ENCODE data around the gene TTC16. TPM values are rescaled to one million over a fixed set of nuclear protein-coding genes. Genes with fewer than 3 reads are reported as not detected.

TTC16 gene
- polyA plus RNA-seq, 1 donor from 2014 or later: 0.11 TPM

- H3K9me3 ChIP-seq (ENCODE audit: low read length): no peaks in the 10 kb centered on the region
- no peak overlapping the region for H3K27ac ChIP-seq (ENCODE audit: low read length)
- no peaks in the 10 kb centered on the region for H3K9me2 ChIP-seq (ENCODE audit: insufficient read depth, low read length)
- no peak for TF ChIP-seq TAF1 (IDR thresholded peaks at IDR 0.05; ENCODE audit: low read depth)
- TF ChIP-seq EP300 (conservative IDR thresholded peaks at IDR 0.05; ENCODE audit: poor library complexity, severe bottlenecking): no peak
- TF ChIP-seq RAD21 (conservative IDR thresholded peaks at IDR 0.05): no peak
- TF ChIP-seq EZH2 (IDR thresholded peaks at IDR 0.05; ENCODE audit: borderline replicate concordance, insufficient read depth, low read length, poor library complexity, severe bottlenecking): no peak
- no peak for TF ChIP-seq MXI1 (conservative IDR thresholded peaks at IDR 0.05; ENCODE audit: poor library complexity, severe bottlenecking)
- no peak for TF ChIP-seq CTCF (IDR thresholded peaks at IDR 0.05; ENCODE audit: poor library complexity, severe bottlenecking)
- TF ChIP-seq POLR2AphosphoS5 (IDR thresholded peaks at IDR 0.05): no peak
- no peak for TF ChIP-seq SMC3 (conservative IDR thresholded peaks at IDR 0.05; ENCODE audit: poor library complexity)
- no peak for TF ChIP-seq REST (IDR thresholded peaks at IDR 0.05; ENCODE audit: borderline replicate concordance)
- no peaks in the 10 kb centered on the region for H3K36me3 ChIP-seq (ENCODE audit: insufficient read depth, low read length)
- no peaks in the 10 kb centered on the region for H3F3A ChIP-seq (ENCODE audit: insufficient read depth, low read length, poor library complexity, severe bottlenecking)
- H3K27me3 ChIP-seq (ENCODE audit: insufficient read depth, low read depth, low read length): no peaks in the 10 kb centered on the region
- no peak overlapping the region for H3K9ac ChIP-seq (ENCODE audit: low read length)
- H2AFZ ChIP-seq (ENCODE audit: low read depth, low read length): no peak overlapping the region
- no peaks in the 10 kb centered on the region for H3K79me2 ChIP-seq (replicated peaks; ENCODE audit: insufficient read depth, low read length)
- no peak overlapping the region for H3K4me2 ChIP-seq (ENCODE audit: low read length)
- H4K20me1 ChIP-seq (ENCODE audit: insufficient read depth): no peaks in the 10 kb centered on the region
- no peak overlapping the region for H3K4me3 ChIP-seq (ENCODE audit: low read length)
Observed at GRCh38 chr9:127717766-127718165, 1.9 kb downstream of the TTC16 start.

GRCh38 chr9:127720031-127720864, 4.4 kb downstream of the TTC16 start:
- TF ChIP-seq CTCF (IDR thresholded peaks at IDR 0.05; ENCODE audit: poor library complexity, severe bottlenecking) (no peak), POLR2AphosphoS5 (IDR thresholded peaks at IDR 0.05) (no peak), EP300 (conservative IDR thresholded peaks at IDR 0.05; ENCODE audit: poor library complexity, severe bottlenecking) (no peak), EZH2 (IDR thresholded peaks at IDR 0.05; ENCODE audit: borderline replicate concordance, insufficient read depth, low read length, poor library complexity, severe bottlenecking) (no peak), MXI1 (conservative IDR thresholded peaks at IDR 0.05; ENCODE audit: poor library complexity, severe bottlenecking) (no peak), RAD21 (conservative IDR thresholded peaks at IDR 0.05) (no peak), REST (IDR thresholded peaks at IDR 0.05; ENCODE audit: borderline replicate concordance) (no peak), TAF1 (IDR thresholded peaks at IDR 0.05; ENCODE audit: low read depth) (no peak), SMC3 (conservative IDR thresholded peaks at IDR 0.05; ENCODE audit: poor library complexity) (no peak)
- Histone ChIP-seq H3K4me3 (ENCODE audit: low read length) (no peak overlapping the region), H3K9me3 (ENCODE audit: low read length) (no peaks in the 10 kb centered on the region), H4K20me1 (ENCODE audit: insufficient read depth) (no peaks in the 10 kb centered on the region), H3K9ac (ENCODE audit: low read length) (no peak overlapping the region), H3K79me2 (replicated peaks; ENCODE audit: insufficient read depth, low read length) (no peaks in the 10 kb centered on the region), H3K27me3 (ENCODE audit: insufficient read depth, low read depth, low read length) (no peaks in the 10 kb centered on the region), H2AFZ (ENCODE audit: low read depth, low read length) (no peak overlapping the region), H3K36me3 (ENCODE audit: insufficient read depth, low read length) (no peaks in the 10 kb centered on the region), H3K9me2 (ENCODE audit: insufficient read depth, low read length) (no peaks in the 10 kb centered on the region), H3F3A (ENCODE audit: insufficient read depth, low read length, poor library complexity, severe bottlenecking) (no peaks in the 10 kb centered on the region), H3K4me2 (ENCODE audit: low read length) (no peak overlapping the region), H3K27ac (ENCODE audit: low read length) (no peak overlapping the region)

Data from neural cell (in vitro differentiated cells).